Measurements from ENCODE around the gene PPARG. TPM values are rescaled to one million over a fixed set of nuclear protein-coding genes. Genes with fewer than 3 reads are reported as not detected.
"Not testable (repeated sequence)": the region's sequence is repeated elsewhere in the genome, so short reads cannot be mapped to it uniquely, and the experiment has no call there.

Gene PPARG
- total RNA-seq, 1 donor from 2014 or later: not detected

GRCh38 chr3:12249519-12249918 is 39.4 kb upstream of the PPARG start:
- Mint-ChIP-seq H3K36me3 (ENCODE audit: low read depth) (peaks cover 2% of the 10 kb centered on the region), H3K9me3 (peaks cover 17% of the 10 kb centered on the region), H3K4me1 (peaks cover 5% of the 10 kb centered on the region), H3K27ac (ENCODE audit: unreplicated experiment) (no peak overlapping the region), H3K4me3 (no peak overlapping the region), H3K27me3 (ENCODE audit: low read depth) (peaks cover 23% of the 10 kb centered on the region)
- no peak for TF ChIP-seq CTCF (conservative IDR thresholded peaks at IDR 0.05)
- no peak for DNase-seq (ENCODE audit: low read depth, low spot score)

- H3K9me3 Mint-ChIP-seq: peaks cover 14% of the 10 kb centered on the region
- no peak overlapping the region for H3K27ac Mint-ChIP-seq (ENCODE audit: unreplicated experiment)
- no peak for DNase-seq (ENCODE audit: low read depth, low spot score)
- peaks cover 5% of the 10 kb centered on the region for H3K4me1 Mint-ChIP-seq
- peaks cover 2% of the 10 kb centered on the region for H3K36me3 Mint-ChIP-seq (ENCODE audit: low read depth)
- TF ChIP-seq CTCF (conservative IDR thresholded peaks at IDR 0.05): no peak
- peaks cover 4% of the 10 kb centered on the region for H3K27me3 Mint-ChIP-seq (ENCODE audit: low read depth)
- no peak overlapping the region for H3K4me3 Mint-ChIP-seq
These were observed 36.0 kb upstream of the PPARG start for GRCh38 chr3:12252889-12253288.

DNA sequence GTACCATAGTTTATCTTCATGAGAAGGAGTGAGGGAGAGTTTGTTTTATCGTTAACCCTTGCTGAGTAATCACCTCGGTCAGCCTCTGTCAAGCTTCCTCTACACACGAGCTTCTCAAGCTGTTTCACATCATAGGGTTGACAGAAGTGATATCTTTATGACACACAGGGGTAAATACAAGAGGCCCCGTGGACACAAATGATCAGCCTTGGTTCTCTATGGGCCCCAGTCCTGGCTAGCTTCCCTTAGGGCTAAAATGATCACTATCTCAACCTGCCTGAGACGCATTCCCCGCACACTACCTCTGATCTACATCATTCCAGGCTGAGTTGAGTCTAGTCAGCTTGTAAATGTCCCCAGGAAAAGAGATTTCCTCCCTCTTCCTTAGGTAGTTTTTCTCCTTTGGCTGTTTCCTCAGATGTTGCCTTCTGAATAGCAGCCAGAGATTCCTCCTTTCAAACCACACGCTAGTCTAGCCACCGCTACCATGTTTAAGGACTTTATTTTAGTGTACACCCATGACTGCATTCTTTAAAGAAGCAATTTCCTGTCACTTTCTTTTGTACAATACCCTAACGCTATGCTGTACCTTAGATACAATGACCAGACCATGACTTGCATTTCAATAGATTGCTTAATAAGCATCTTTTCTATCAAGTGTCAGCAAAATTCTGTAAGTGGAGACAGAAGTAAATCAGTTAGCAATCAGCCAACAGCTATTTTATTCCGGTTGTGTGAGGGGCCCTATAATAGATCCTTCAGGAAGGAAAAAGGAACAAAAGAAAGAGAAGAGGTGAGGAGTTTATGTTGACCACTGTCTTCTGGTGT is 35.1 kb upstream of the PPARG start:
- peaks cover 13% of the 10 kb centered on the region for H3K9me3 Mint-ChIP-seq
- H3K4me3 Mint-ChIP-seq: no peak overlapping the region
- peaks cover 4% of the 10 kb centered on the region for H3K27me3 Mint-ChIP-seq (ENCODE audit: low read depth)
- no peak overlapping the region for H3K27ac Mint-ChIP-seq (ENCODE audit: unreplicated experiment)
- peaks cover 5% of the 10 kb centered on the region for H3K4me1 Mint-ChIP-seq
- no peak for TF ChIP-seq CTCF (conservative IDR thresholded peaks at IDR 0.05)
- peaks cover 2% of the 10 kb centered on the region for H3K36me3 Mint-ChIP-seq (ENCODE audit: low read depth)
- no peak for DNase-seq (ENCODE audit: low read depth, low spot score)

- Mint-ChIP-seq H3K4me1 (peaks cover 5% of the 10 kb centered on the region), H3K9me3 (peaks cover 2% of the 10 kb centered on the region), H3K4me3 (no peak overlapping the region), H3K27ac (ENCODE audit: unreplicated experiment) (no peak overlapping the region), H3K36me3 (ENCODE audit: low read depth) (no peaks in the 10 kb centered on the region), H3K27me3 (ENCODE audit: low read depth) (peaks cover 4% of the 10 kb centered on the region)
- no peak for DNase-seq (ENCODE audit: low read depth, low spot score)
- no peak for TF ChIP-seq CTCF (conservative IDR thresholded peaks at IDR 0.05)
These were observed 33.5 kb upstream of the PPARG start for GRCh38 chr3:12255393-12255792.

DNA sequence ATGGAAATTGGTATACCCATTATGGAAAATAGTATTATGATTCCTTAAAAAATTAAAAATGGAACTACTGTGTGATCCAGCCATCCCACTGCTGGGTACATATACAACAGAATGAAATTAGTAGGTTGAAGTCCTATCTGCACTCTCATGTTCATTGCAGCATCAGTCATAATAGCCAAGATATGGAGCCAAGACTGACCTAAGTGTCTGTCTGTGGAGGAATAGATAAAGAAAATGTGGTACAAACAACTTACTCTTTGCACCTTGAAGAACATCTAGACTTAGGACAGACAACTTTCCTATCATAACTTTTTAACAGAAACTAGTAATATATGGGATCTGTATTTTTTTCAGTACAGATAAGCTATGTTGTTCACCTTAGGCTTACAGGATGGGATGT is 30.0 kb upstream of the PPARG start:
- DNase-seq (ENCODE audit: low read depth, low spot score): no peak

GRCh38 chr3:12262173-12262572 is 26.7 kb upstream of the PPARG start:
- not testable (repeated sequence) for H3K9me3 Mint-ChIP-seq; H3K4me1 Mint-ChIP-seq; H3K27ac Mint-ChIP-seq (ENCODE audit: unreplicated experiment); DNase-seq (ENCODE audit: low read depth, low spot score); H3K27me3 Mint-ChIP-seq (ENCODE audit: low read depth); H3K4me3 Mint-ChIP-seq; H3K36me3 Mint-ChIP-seq (ENCODE audit: low read depth)

More for the DNA sequence above, 30.0 kb upstream of the PPARG start:
- H3K27ac Mint-ChIP-seq (ENCODE audit: unreplicated experiment): no peak overlapping the region
- H3K4me3 Mint-ChIP-seq: no peak overlapping the region
- H3K36me3 Mint-ChIP-seq (ENCODE audit: low read depth): no peaks in the 10 kb centered on the region
- H3K4me1 Mint-ChIP-seq: peaks cover 2% of the 10 kb centered on the region
- no peak for TF ChIP-seq CTCF (conservative IDR thresholded peaks at IDR 0.05)
- no peaks in the 10 kb centered on the region for H3K9me3 Mint-ChIP-seq
- H3K27me3 Mint-ChIP-seq (ENCODE audit: low read depth): peaks cover 4% of the 10 kb centered on the region
